Natural killer cell treated with Interleukin-12 subunit alpha and Interleukin-12 subunit beta and Interleukin-15 and Interleukin-18, amount 100 ng/mL, for 72 hours (primary cell): Measurements from ENCODE around the gene RRP36. TPM values are rescaled to one million over a fixed set of nuclear protein-coding genes. Genes with fewer than 3 reads are reported as not detected.

Experiments used
- ATAC-seq, 2 donors: fragments of 150-1000 bp; cut with Tn5 transposase in 1 of 2; sonication (Bioruptor Pico), chemical (Tn5 transposase) in 1 of 2; 2 replicates each; pipeline ENCODE4 v1.10.0; 2021
- DNase-seq: peaks from one replicate; pipeline ENCODE4 v3.0.0; 2022; ENCODE audit warnings: low spot score
- H3K27ac Mint-ChIP-seq, 2 donors: 1 replicate in 1 of 2; 2 replicates in 1 of 2; pipeline ENCODE4 v1.8.0; 2022; ENCODE audit warnings: mixed read lengths in 2 of 2, mild to moderate bottlenecking in 1 of 2, moderate library complexity in 1 of 2
- H3K27me3 Mint-ChIP-seq, 2 donors: 1 replicate in 1 of 2; 2 replicates in 1 of 2; pipeline ENCODE4 v1.8.0; 2022; ENCODE audit warnings: mixed read lengths in 2 of 2
- H3K36me3 Mint-ChIP-seq: one replicate; pipeline ENCODE4 v1.8.0; 2022; ENCODE audit warnings: mixed read lengths
- H3K4me1 Mint-ChIP-seq, 2 donors: 1 replicate in 1 of 2; 2 replicates in 1 of 2; pipeline ENCODE4 v1.8.0; 2022; ENCODE audit warnings: low read depth in 2 of 2, mixed read lengths in 2 of 2, mild to moderate bottlenecking in 1 of 2
- H3K4me3 Mint-ChIP-seq: one replicate; pipeline ENCODE4 v1.8.0; 2022; ENCODE audit warnings: mixed read lengths
- H3K9me3 Mint-ChIP-seq: 2 replicates; pipeline ENCODE4 v1.8.0; 2022; ENCODE audit warnings: mixed read lengths
- total RNA-seq, 2 donors: library from RNA; stranded (reverse); gene quantifications; one replicate each; pipeline ENCODE4 v1.2.3, GENCODE V29; 2022

RRP36 gene
- total RNA-seq: 10 to 100 TPM; 86.9 to 96.5 TPM

- H3K9me3 Mint-ChIP-seq: no peaks in the 10 kb centered on the region
- peak; percentile 91 to 93 for ATAC-seq
- peak within 1 kb of the TSS; percentile 91 for H3K4me3 Mint-ChIP-seq
- H3K36me3 Mint-ChIP-seq: peaks cover 22% of the 10 kb centered on the region
- DNase-seq: peak; percentile 83
- peaks cover 17 to 28% of the 10 kb centered on the region in 2 donors for H3K4me1 Mint-ChIP-seq
- no peaks in the 10 kb centered on the region for H3K27me3 Mint-ChIP-seq
- peak within 1 kb of the TSS; percentile 70 to 83 for H3K27ac Mint-ChIP-seq
Measured at GRCh38 chr6:43021270-43022047, at the start of gene RRP36. Gene RRP36 (plus strand): TSS chr6:43021623. CDS start chr6:43021655, 32 bp downstream.

- H3K4me1 Mint-ChIP-seq: peaks cover 7 to 10% of the 10 kb centered on the region in 2 donors
- no peak overlapping the region for H3K27ac Mint-ChIP-seq
- no peak overlapping the region for H3K4me3 Mint-ChIP-seq
- no peak for ATAC-seq
- H3K36me3 Mint-ChIP-seq: peaks cover 3% of the 10 kb centered on the region
- H3K9me3 Mint-ChIP-seq: no peaks in the 10 kb centered on the region
- DNase-seq: no peak
- no peaks in the 10 kb centered on the region for H3K27me3 Mint-ChIP-seq
Measured at GRCh38 chr6:42971746-42972327, 49.6 kb upstream of the RRP36 start.

- Mint-ChIP-seq H3K9me3 (no peaks in the 10 kb centered on the region), H3K27me3 (no peaks in the 10 kb centered on the region), H3K27ac (no peak overlapping the region), H3K4me1 (peaks cover 12 to 20% of the 10 kb centered on the region in 2 donors), H3K36me3 (peaks cover 6% of the 10 kb centered on the region), H3K4me3 (no peak overlapping the region)
- no peak for ATAC-seq
- no peak for DNase-seq
Measured at GRCh38 chr6:42973926-42974325, 47.5 kb upstream of the RRP36 start.

- DNase-seq (no peak), ATAC-seq (no peak)
- Mint-ChIP-seq H3K27ac (peak overlapping the region in 1 of 2 donors; percentile 51), H3K9me3 (no peaks in the 10 kb centered on the region), H3K36me3 (peaks cover 6% of the 10 kb centered on the region), H3K4me1 (peaks cover 23 to 31% of the 10 kb centered on the region in 2 donors), H3K4me3 (no peak overlapping the region), H3K27me3 (no peaks in the 10 kb centered on the region)
Measured at GRCh38 chr6:42974919-42975505, 46.4 kb upstream of the RRP36 start.

- Mint-ChIP-seq H3K27ac (peak overlapping the region; percentile 86 to 97), H3K4me3 (peak overlapping the region; percentile 90), H3K36me3 (peaks cover 6% of the 10 kb centered on the region), H3K27me3 (no peaks in the 10 kb centered on the region), H3K9me3 (no peaks in the 10 kb centered on the region), H3K4me1 (peaks cover 24 to 25% of the 10 kb centered on the region in 2 donors)
- DNase-seq: no peak
- peak in 1 of 2 donors; percentile 19 for ATAC-seq
Measured at GRCh38 chr6:42978487-42978838, 43.0 kb upstream of the RRP36 start.

- DNase-seq (peak; percentile 94), ATAC-seq (peak; percentile 97)
- Mint-ChIP-seq H3K4me3 (peak within 1 kb of the TSS; percentile 93), H3K27me3 (no peaks in the 10 kb centered on the region), H3K36me3 (peaks cover 6% of the 10 kb centered on the region), H3K4me1 (peaks cover 28 to 30% of the 10 kb centered on the region in 2 donors), H3K27ac (peak within 1 kb of the TSS; percentile 97 to 99), H3K9me3 (no peaks in the 10 kb centered on the region)
Measured at GRCh38 chr6:42978839-42979522, 42.4 kb upstream of the RRP36 start, which contains the start of gene PEX6. Gene PEX6 (minus strand): TSS chr6:42979181. CDS start chr6:42979150, 31 bp downstream.

- H3K4me3 Mint-ChIP-seq: peak overlapping the region; percentile 93
- no peaks in the 10 kb centered on the region for H3K9me3 Mint-ChIP-seq
- H3K4me1 Mint-ChIP-seq: peaks cover 31% of the 10 kb centered on the region in 2 donors
- no peaks in the 10 kb centered on the region for H3K27me3 Mint-ChIP-seq
- H3K27ac Mint-ChIP-seq: peak overlapping the region; percentile 97 to 99
- ATAC-seq: peak in 1 of 2 donors; percentile 41
- peaks cover 6% of the 10 kb centered on the region for H3K36me3 Mint-ChIP-seq
- DNase-seq: no peak
Measured at GRCh38 chr6:42979523-42980177, 41.8 kb upstream of the RRP36 start.

GRCh38 chr6:42981836-42982235, 39.6 kb upstream of the RRP36 start:
- no peaks in the 10 kb centered on the region for H3K9me3 Mint-ChIP-seq
- DNase-seq (no peak), ATAC-seq (no peak)
- peaks cover 44 to 49% of the 10 kb centered on the region in 2 donors for H3K4me1 Mint-ChIP-seq
- H3K27me3 Mint-ChIP-seq: no peaks in the 10 kb centered on the region
- no peak overlapping the region for H3K4me3 Mint-ChIP-seq
- H3K27ac Mint-ChIP-seq: peak overlapping the region in 1 of 2 donors; percentile 7
- peaks cover 8% of the 10 kb centered on the region for H3K36me3 Mint-ChIP-seq

- peak; percentile 97 for DNase-seq
- Mint-ChIP-seq H3K36me3 (peaks cover 4% of the 10 kb centered on the region), H3K4me1 (peaks cover 49 to 50% of the 10 kb centered on the region in 2 donors), H3K4me3 (peak within 1 kb of the TSS; percentile 92), H3K27ac (peak within 1 kb of the TSS; percentile 77 to 91), H3K27me3 (no peaks in the 10 kb centered on the region), H3K9me3 (no peaks in the 10 kb centered on the region)
- peak; percentile 97 for ATAC-seq
Measured at GRCh38 chr6:42984001-42984923, 37.2 kb upstream of the RRP36 start, which contains the start of gene PPP2R5D. Gene PPP2R5D (plus strand): TSS chr6:42984570. CDS start chr6:42984678, 108 bp downstream.

- ATAC-seq (no peak), DNase-seq (no peak)
- Mint-ChIP-seq H3K36me3 (peaks cover 4% of the 10 kb centered on the region), H3K9me3 (no peaks in the 10 kb centered on the region), H3K4me1 (peaks cover 42 to 43% of the 10 kb centered on the region in 2 donors), H3K27me3 (no peaks in the 10 kb centered on the region), H3K4me3 (peak overlapping the region; percentile 92), H3K27ac (peak overlapping the region; percentile 59 to 91)
Measured at GRCh38 chr6:42984924-42985475, 36.4 kb upstream of the RRP36 start.

GRCh38 chr6:42987533-42988451, 33.6 kb upstream of the RRP36 start:
- no peak for DNase-seq
- Mint-ChIP-seq H3K27me3 (no peaks in the 10 kb centered on the region), H3K9me3 (no peaks in the 10 kb centered on the region), H3K4me3 (no peak overlapping the region), H3K4me1 (peaks cover 41% of the 10 kb centered on the region in 2 donors), H3K36me3 (peaks cover 4% of the 10 kb centered on the region), H3K27ac (peak overlapping the region in 1 of 2 donors; percentile 38)
- ATAC-seq: no peak
